ENCODE measurements around the gene TIMM17A.

Gene TIMM17A

GRCh38 chr1:201916649-201917249 is 38.6 kb upstream of the TIMM17A start:
- peak; percentile 67 for DNase-seq (ENCODE audit: extremely low read depth, low read depth)
- TF ChIP-seq CTCF (IDR thresholded peaks at IDR 0.05; ENCODE audit: low read depth, low read length), result no peak

GRCh38 chr1:201917362-201918033 is 37.8 kb upstream of the TIMM17A start:
- TF ChIP-seq CTCF (IDR thresholded peaks at IDR 0.05; ENCODE audit: low read depth, low read length), result no peak; the same call in 1 of the 2 replicates
- DNase-seq (ENCODE audit: extremely low read depth, low read depth), result peak; percentile 68

GRCh38 chr1:201918343-201918742 is 37.0 kb upstream of the TIMM17A start:
- DNase-seq (ENCODE audit: extremely low read depth, low read depth), result no peak
- no peak for TF ChIP-seq CTCF (IDR thresholded peaks at IDR 0.05; ENCODE audit: low read depth, low read length)

GRCh38 chr1:201921952-201922558 is 33.2 kb upstream of the TIMM17A start:
- no peak for DNase-seq (ENCODE audit: extremely low read depth, low read depth)
- TF ChIP-seq CTCF (IDR thresholded peaks at IDR 0.05; ENCODE audit: low read depth, low read length), result no peak

GRCh38 chr1:201925301-201925567 is 30.1 kb upstream of the TIMM17A start:
- no peak for DNase-seq (ENCODE audit: extremely low read depth, low read depth)

GRCh38 chr1:201925981-201926645 is 29.2 kb upstream of the TIMM17A start:
- no peak for DNase-seq (ENCODE audit: extremely low read depth, low read depth)
- no peak for TF ChIP-seq CTCF (IDR thresholded peaks at IDR 0.05; ENCODE audit: low read depth, low read length)

More at GRCh38 chr1:201925301-201925567, 30.1 kb upstream of the TIMM17A start:
- TF ChIP-seq CTCF (IDR thresholded peaks at IDR 0.05; ENCODE audit: low read depth, low read length), result no peak

GRCh38 chr1:201928266-201928665 is 27.0 kb upstream of the TIMM17A start:
- DNase-seq (ENCODE audit: extremely low read depth, low read depth), result no peak
- no peak for TF ChIP-seq CTCF (IDR thresholded peaks at IDR 0.05; ENCODE audit: low read depth, low read length)
